ENCODE results near the gene PRSS27. TPM values are rescaled to one million over a fixed set of nuclear protein-coding genes. Genes with fewer than 3 reads are reported as not detected.

Gene PRSS27
- total RNA-seq, 2 donors from 2014 or later, result 1.1 to 1.4 TPM

- ATAC-seq (peak; percentile 61 to 92), DNase-seq (ENCODE audit: low spot score) (no peak)
- Mint-ChIP-seq H3K9me3 (no peaks in the 10 kb centered on the region), H3K27me3 (no peaks in the 10 kb centered on the region), H3K4me3 (peak overlapping the region; percentile 84), H3K27ac (peak overlapping the region; percentile 71 to 90), H3K4me1 (ENCODE audit: low read depth in 2 of 2) (peaks cover 20 to 36% of the 10 kb centered on the region in 2 donors), H3K36me3 (no peaks in the 10 kb centered on the region)
Measured at GRCh38 chr16:2663553-2664546, 56.2 kb downstream of the PRSS27 start.

Other genes with a start within 250 kb of the PRSS27 start
- gene NTN3, start 248.9 kb downstream of the PRSS27 start, total RNA-seq, result not detected
- 10 to 100 TPM; 22.0 to 39.9 TPM for gene TBC1D24, start 245.1 kb downstream of the PRSS27 start, total RNA-seq
- 100 to 1,000 TPM; 103 to 146 TPM for gene ATP6V0C, start 206.3 kb downstream of the PRSS27 start, total RNA-seq
- 10 to 100 TPM; 34.1 to 63.9 TPM for gene AMDHD2, start 199.9 kb downstream of the PRSS27 start, total RNA-seq
- gene CEMP1, start 188.8 kb downstream of the PRSS27 start, total RNA-seq, result not detected
- gene PDPK1, start 182.2 kb downstream of the PRSS27 start, total RNA-seq, result 10 to 100 TPM; 71.3 to 76.8 TPM
- 10 to 100 TPM; 46.2 to 65.0 TPM for gene KCTD5, start 37.7 kb downstream of the PRSS27 start, total RNA-seq
- gene SRRM2, start 32.4 kb upstream of the PRSS27 start, total RNA-seq, result 1,000 to 10,000 TPM in 1 of 2 donors, 100 to 1,000 TPM in 1; 569 to 1,109 TPM
- 100 to 1,000 TPM; 196 to 201 TPM for gene ELOB, start 57.1 kb upstream of the PRSS27 start, total RNA-seq
- gene PRSS33, start 67.3 kb upstream of the PRSS27 start, total RNA-seq, result not detected
- not detected for gene PRSS41, start 78.2 kb upstream of the PRSS27 start, total RNA-seq
- gene PRSS21, start 97.0 kb upstream of the PRSS27 start, total RNA-seq, result 10 to 100 TPM in 1 of 2 donors, under 1 TPM in 1; 0.53 to 21.5 TPM
- 10 to 100 TPM in 1 of 2 donors, 1 to 10 TPM in 1; 3.8 to 22.1 TPM for gene ZG16B, start 110.1 kb upstream of the PRSS27 start, total RNA-seq
- gene PRSS22, start 137.9 kb upstream of the PRSS27 start, total RNA-seq, result under 1 TPM; 0.86 TPM
- gene FLYWCH2, start 163.0 kb upstream of the PRSS27 start, total RNA-seq, result 10 to 100 TPM; 21.5 to 24.7 TPM
- 10 to 100 TPM; 66.6 to 85.7 TPM for gene FLYWCH1, start 191.7 kb upstream of the PRSS27 start, total RNA-seq
- gene KREMEN2, start 244.1 kb upstream of the PRSS27 start, total RNA-seq, result not detected
- gene PAQR4, start 249.1 kb upstream of the PRSS27 start, total RNA-seq, result 10 to 100 TPM; 19.7 to 39.1 TPM

All from natural killer cell treated with Interleukin-12 subunit alpha and Interleukin-12 subunit beta and Interleukin-15 and Interleukin-18, amount 100 ng/mL, for 72 hours (primary cell).